Thymus (tissue), 11 donors: ENCODE data around the gene TTC7B. TPM values are rescaled to one million over a fixed set of nuclear protein-coding genes. Genes with fewer than 3 reads are reported as not detected.

Experiments used
- DNase-seq, 9 donors: peaks; one replicate each; pipeline ENCODE4 v3.0.0-alpha.2; 2013; ENCODE audit warnings: low spot score in 9 of 9, low read depth in 6 of 9, missing footprints in 1 of 9
- H3K27ac ChIP-seq, 2 donors: one replicate each; pipeline ENCODE4 v1.5.1; 2013; ENCODE audit warnings: control low read depth in 1 of 2, low read depth in 1 of 2, low read length in 1 of 2, mild to moderate bottlenecking in 1 of 2, moderate library complexity in 1 of 2
- H3K27me3 ChIP-seq, 2 donors: one replicate each; pipeline ENCODE4 v1.5.1; 2013; ENCODE audit warnings: low read length in 1 of 2; ENCODE audit not compliant: control insufficient read depth in 2 of 2, insufficient read depth in 1 of 2
- H3K36me3 ChIP-seq, 2 donors: one replicate each; pipeline ENCODE4 v1.5.1; 2013; ENCODE audit warnings: low read length in 1 of 2, mild to moderate bottlenecking in 1 of 2, moderate library complexity in 1 of 2; ENCODE audit not compliant: control insufficient read depth in 2 of 2, insufficient read depth in 2 of 2
- H3K4me1 ChIP-seq, 2 donors: one replicate each; pipeline ENCODE4 v1.5.1; 2013; ENCODE audit warnings: low read length in 2 of 2; ENCODE audit not compliant: control insufficient read depth in 2 of 2, insufficient read depth in 2 of 2
- H3K4me3 ChIP-seq, 2 donors: one replicate each; pipeline ENCODE4 v1.5.1; 2013; ENCODE audit warnings: low read length in 2 of 2, control low read depth in 1 of 2, mild to moderate bottlenecking in 1 of 2
- H3K9me3 ChIP-seq, 2 donors: one replicate each; pipeline ENCODE4 v1.5.1; 2013; ENCODE audit warnings: low read length in 1 of 2, mild to moderate bottlenecking in 1 of 2; ENCODE audit not compliant: control insufficient read depth in 2 of 2, insufficient read depth in 1 of 2
- WGBS: extraction: QIAGEN DNeasy Blood & Tissue Kit; methylation state at CpG from one replicate; pipeline ENCODE4 v1.1.7; 2013; 5-methylcytosine and 5-hydroxymethylcytosine counted together
- polyA plus RNA-seq: library from polyadenylated mRNA; stranded (reverse); fragments of 200-250 nt; gene quantifications from one replicate; pipeline ENCODE4 v1.2.3, GENCODE V29; 2013
- total RNA-seq: library from RNA; stranded (reverse); fragments of 120-200 nt; gene quantifications from one replicate; pipeline ENCODE4 v1.2.4, GENCODE V29; 2013
- donor health status: healthy.

TTC7B gene
- total and polyA plus RNA-seq, 2 donors, result 3.2 to 5.6 TPM

DNA sequence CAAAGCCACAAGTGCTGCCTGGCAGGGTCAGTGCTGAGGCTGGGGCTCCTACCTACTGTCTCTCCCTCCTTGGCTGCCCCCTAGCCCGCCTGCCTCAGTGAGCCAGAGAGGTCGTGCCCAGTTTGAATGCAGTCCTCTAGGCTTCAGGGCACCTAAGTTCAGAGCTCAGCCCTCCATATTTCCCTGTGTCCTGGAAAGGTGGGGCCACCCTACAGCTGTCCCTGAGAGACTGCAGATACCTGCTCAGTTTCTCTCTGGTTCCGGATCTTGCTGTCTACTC lies 276.8 kb downstream of the TTC7B start:
- H3K4me3 ChIP-seq, result no peak overlapping the region
- DNase-seq, result no peak
- H3K27me3 ChIP-seq, result no peaks in the 10 kb centered on the region
- 97% methylated on average over 3 of the region's 3 CpGs for WGBS
- no peaks in the 10 kb centered on the region for H3K36me3 ChIP-seq
- H3K9me3 ChIP-seq, result no peaks in the 10 kb centered on the region
- H3K27ac ChIP-seq, result no peak overlapping the region
- no peaks in the 10 kb centered on the region for H3K4me1 ChIP-seq

- Histone ChIP-seq H3K36me3 (no peaks in the 10 kb centered on the region), H3K27ac (no peak overlapping the region), H3K27me3 (no peaks in the 10 kb centered on the region), H3K9me3 (no peaks in the 10 kb centered on the region), H3K4me3 (no peak overlapping the region), H3K4me1 (no peaks in the 10 kb centered on the region)
- 90% methylated on average over 13 of the region's 13 CpGs for WGBS
- no peak for DNase-seq
These were observed 277.3 kb downstream of the TTC7B start for GRCh38 chr14:90538716-90539495.

DNA sequence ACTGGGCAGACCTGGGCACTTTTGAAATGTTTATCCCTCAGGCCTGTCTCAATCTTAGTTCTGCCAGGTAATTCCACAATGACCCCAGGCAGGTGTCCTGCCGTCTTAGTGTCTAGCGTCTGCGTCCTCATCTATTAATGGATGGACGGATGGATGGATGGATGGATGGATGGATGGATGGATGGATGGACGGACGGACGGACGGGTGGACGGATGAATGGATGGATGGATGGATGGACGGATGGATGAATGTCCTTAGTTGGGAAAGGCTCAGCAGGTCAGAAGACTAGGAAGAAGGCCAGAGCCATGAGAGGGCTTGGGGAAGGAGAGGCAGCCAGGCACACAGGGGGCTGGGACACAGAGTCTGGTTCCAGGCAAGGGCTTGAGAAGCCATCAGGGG lies 278.1 kb downstream of the TTC7B start:
- WGBS, result 77% methylated on average over 10 of the region's 10 CpGs
- DNase-seq, result no peak
- Histone ChIP-seq H3K27ac (no peak overlapping the region), H3K4me1 (no peaks in the 10 kb centered on the region), H3K9me3 (no peaks in the 10 kb centered on the region), H3K4me3 (no peak overlapping the region), H3K36me3 (no peaks in the 10 kb centered on the region), H3K27me3 (no peaks in the 10 kb centered on the region)

GRCh38 chr14:90536511-90537191 lies 279.6 kb downstream of the TTC7B start:
- Histone ChIP-seq H3K4me3 (no peak overlapping the region), H3K27me3 (no peaks in the 10 kb centered on the region), H3K27ac (no peak overlapping the region), H3K4me1 (no peaks in the 10 kb centered on the region), H3K9me3 (no peaks in the 10 kb centered on the region), H3K36me3 (no peaks in the 10 kb centered on the region)
- no peak for DNase-seq
- 88% methylated on average over 23 of the region's 23 CpGs for WGBS

GRCh38 chr14:90536092-90536491 lies 280.1 kb downstream of the TTC7B start:
- Histone ChIP-seq H3K27ac (no peak overlapping the region), H3K4me1 (no peaks in the 10 kb centered on the region), H3K36me3 (no peaks in the 10 kb centered on the region), H3K9me3 (no peaks in the 10 kb centered on the region), H3K4me3 (no peak overlapping the region), H3K27me3 (no peaks in the 10 kb centered on the region)
- no peak for DNase-seq
- WGBS, result 89% methylated on average over 11 of the region's 11 CpGs

GRCh38 chr14:90535556-90536090 lies 280.6 kb downstream of the TTC7B start:
- no peak for DNase-seq
- Histone ChIP-seq H3K27ac (no peak overlapping the region), H3K36me3 (no peaks in the 10 kb centered on the region), H3K4me3 (no peak overlapping the region), H3K9me3 (no peaks in the 10 kb centered on the region), H3K4me1 (no peaks in the 10 kb centered on the region), H3K27me3 (no peaks in the 10 kb centered on the region)
- 80% methylated on average over 14 of the region's 14 CpGs for WGBS

- Histone ChIP-seq H3K4me1 (no peaks in the 10 kb centered on the region), H3K36me3 (no peaks in the 10 kb centered on the region), H3K27ac (no peak overlapping the region), H3K27me3 (no peaks in the 10 kb centered on the region), H3K4me3 (no peak overlapping the region), H3K9me3 (no peaks in the 10 kb centered on the region)
- WGBS, result 88% methylated on average over 17 of the region's 17 CpGs
- DNase-seq, result no peak
These were observed 281.2 kb downstream of the TTC7B start for GRCh38 chr14:90534838-90535555.

GRCh38 chr14:90534091-90534837 lies 282.0 kb downstream of the TTC7B start:
- Histone ChIP-seq H3K4me1 (no peaks in the 10 kb centered on the region), H3K27ac (no peak overlapping the region), H3K9me3 (no peaks in the 10 kb centered on the region), H3K27me3 (no peaks in the 10 kb centered on the region), H3K36me3 (no peaks in the 10 kb centered on the region), H3K4me3 (no peak overlapping the region)
- DNase-seq, result no peak
- 74% methylated on average over 19 of the region's 19 CpGs for WGBS
